Measurements from ENCODE around the gene ELOVL2. TPM values are rescaled to one million over a fixed set of nuclear protein-coding genes. Genes with fewer than 3 reads are reported as not detected.

The ELOVL2 gene
- total and polyA plus RNA-seq, 7 donors, result 0.34 to 0.93 (median 0.57) TPM

GRCh38 chr6:11085758-11086435, 41.8 kb upstream of the ELOVL2 start:
- Histone ChIP-seq H3K27ac (no peak overlapping the region), H3K36me3 (ENCODE audit: insufficient read depth in 1 of 2, low read depth in 1 of 2) (no peaks in the 10 kb centered on the region), H3K4me3 (no peak overlapping the region), H3K9me3 (no peaks in the 10 kb centered on the region), H3K4me1 (no peaks in the 10 kb centered on the region), H3K27me3 (ENCODE audit: insufficient read depth in 3 of 3, low read length in 2 of 3) (no peaks in the 10 kb centered on the region)
- no peak for DNase-seq
- ATAC-seq, result no peak
- 53 to 58% (median 58%) methylated on average over 3 of the region's 3 CpGs for WGBS, 3 donors
- intact Hi-C loops (cut with DNase I), result no loop called here
- TF ChIP-seq, protein P1, sequence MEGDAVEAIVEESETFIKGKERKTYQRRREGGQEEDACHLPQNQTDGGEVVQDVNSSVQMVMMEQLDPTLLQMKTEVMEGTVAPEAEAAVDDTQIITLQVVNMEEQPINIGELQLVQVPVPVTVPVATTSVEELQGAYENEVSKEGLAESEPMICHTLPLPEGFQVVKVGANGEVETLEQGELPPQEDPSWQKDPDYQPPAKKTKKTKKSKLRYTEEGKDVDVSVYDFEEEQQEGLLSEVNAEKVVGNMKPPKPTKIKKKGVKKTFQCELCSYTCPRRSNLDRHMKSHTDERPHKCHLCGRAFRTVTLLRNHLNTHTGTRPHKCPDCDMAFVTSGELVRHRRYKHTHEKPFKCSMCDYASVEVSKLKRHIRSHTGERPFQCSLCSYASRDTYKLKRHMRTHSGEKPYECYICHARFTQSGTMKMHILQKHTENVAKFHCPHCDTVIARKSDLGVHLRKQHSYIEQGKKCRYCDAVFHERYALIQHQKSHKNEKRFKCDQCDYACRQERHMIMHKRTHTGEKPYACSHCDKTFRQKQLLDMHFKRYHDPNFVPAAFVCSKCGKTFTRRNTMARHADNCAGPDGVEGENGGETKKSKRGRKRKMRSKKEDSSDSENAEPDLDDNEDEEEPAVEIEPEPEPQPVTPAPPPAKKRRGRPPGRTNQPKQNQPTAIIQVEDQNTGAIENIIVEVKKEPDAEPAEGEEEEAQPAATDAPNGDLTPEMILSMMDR (IDR thresholded peaks at IDR 0.05), result no peak

- intact Hi-C loops (cut with DNase I), result no loop called here
- H3K27ac ChIP-seq, result no peak overlapping the region
- 84 to 95% (median 91%) methylated on average over 5 of the region's 5 CpGs for WGBS, 3 donors
- no peaks in the 10 kb centered on the region for H3K27me3 ChIP-seq (ENCODE audit: insufficient read depth in 3 of 3, low read length in 2 of 3)
- ATAC-seq (no peak), DNase-seq (no peak)
- H3K4me1 ChIP-seq, result no peaks in the 10 kb centered on the region
- no peak overlapping the region for H3K4me3 ChIP-seq
- TF ChIP-seq, protein P1 (IDR thresholded peaks at IDR 0.05), result no peak
- H3K9me3 ChIP-seq, result no peaks in the 10 kb centered on the region
- no peaks in the 10 kb centered on the region for H3K36me3 ChIP-seq (ENCODE audit: insufficient read depth in 1 of 2, low read depth in 1 of 2)
Observed at GRCh38 chr6:11083956-11084355, 39.9 kb upstream of the ELOVL2 start.

DNA sequence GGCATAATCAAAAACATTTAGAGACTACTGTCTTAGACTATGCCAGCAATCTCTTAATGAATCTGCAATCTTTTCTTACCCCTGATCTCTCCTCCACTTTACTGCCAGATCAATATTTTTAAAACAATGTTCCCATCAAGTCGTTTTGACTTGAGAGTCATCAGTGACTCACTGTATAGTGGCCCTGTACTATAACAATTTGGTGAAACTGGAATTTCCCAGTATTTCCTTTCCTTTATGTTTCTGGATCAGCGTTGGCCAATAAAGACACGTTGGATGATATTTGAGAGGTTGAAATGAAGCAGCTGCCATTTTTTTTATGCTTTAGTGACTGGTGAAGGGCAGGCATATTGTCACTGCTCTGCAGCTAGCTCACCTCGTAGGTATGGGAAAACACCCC, 39.4 kb upstream of the ELOVL2 start:
- WGBS, 3 donors, result 59 to 70% (median 60%) methylated on average over 4 of the region's 4 CpGs
- Histone ChIP-seq H3K4me3 (no peak overlapping the region), H3K36me3 (ENCODE audit: insufficient read depth in 1 of 2, low read depth in 1 of 2) (no peaks in the 10 kb centered on the region), H3K27me3 (ENCODE audit: insufficient read depth in 3 of 3, low read length in 2 of 3) (no peaks in the 10 kb centered on the region), H3K9me3 (no peaks in the 10 kb centered on the region), H3K27ac (no peak overlapping the region), H3K4me1 (no peaks in the 10 kb centered on the region)
- intact Hi-C loops (cut with DNase I), result no loop called here
- ATAC-seq, result no peak
- TF ChIP-seq, protein P1 (IDR thresholded peaks at IDR 0.05), result no peak
- no peak for DNase-seq

DNA sequence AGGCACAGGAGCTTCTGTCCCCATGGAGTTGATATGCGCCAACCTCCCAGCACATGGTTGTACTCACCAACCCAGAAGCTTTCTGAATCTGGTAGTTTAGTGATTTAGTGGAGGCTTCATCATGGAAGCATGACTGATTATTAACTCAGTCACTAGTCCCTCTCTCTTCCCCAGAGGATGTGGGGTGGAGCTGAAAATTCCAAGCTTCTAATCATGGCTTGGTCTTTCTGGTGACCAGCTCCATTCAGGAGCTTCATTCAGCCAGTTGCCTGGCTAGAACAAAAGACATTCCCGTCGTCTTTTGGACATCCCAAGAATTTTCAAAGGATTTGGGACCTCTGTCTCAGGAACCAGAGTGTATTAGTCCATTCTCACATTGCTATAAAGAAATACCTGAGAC, 36.2 kb upstream of the ELOVL2 start:
- ATAC-seq (no peak), DNase-seq (no peak)
- no peaks in the 10 kb centered on the region for H3K27me3 ChIP-seq (ENCODE audit: insufficient read depth in 3 of 3, low read length in 2 of 3)
- intact Hi-C loops (cut with DNase I), result no loop called here
- H3K27ac ChIP-seq, result no peak overlapping the region
- WGBS, 3 donors, result 51 to 64% (median 63%) methylated on average over 3 of the region's 3 CpGs
- TF ChIP-seq, protein P1 (IDR thresholded peaks at IDR 0.05), result no peak
- no peak overlapping the region for H3K4me3 ChIP-seq
- H3K4me1 ChIP-seq, result no peaks in the 10 kb centered on the region
- no peaks in the 10 kb centered on the region for H3K36me3 ChIP-seq (ENCODE audit: insufficient read depth in 1 of 2, low read depth in 1 of 2)
- no peaks in the 10 kb centered on the region for H3K9me3 ChIP-seq

DNA sequence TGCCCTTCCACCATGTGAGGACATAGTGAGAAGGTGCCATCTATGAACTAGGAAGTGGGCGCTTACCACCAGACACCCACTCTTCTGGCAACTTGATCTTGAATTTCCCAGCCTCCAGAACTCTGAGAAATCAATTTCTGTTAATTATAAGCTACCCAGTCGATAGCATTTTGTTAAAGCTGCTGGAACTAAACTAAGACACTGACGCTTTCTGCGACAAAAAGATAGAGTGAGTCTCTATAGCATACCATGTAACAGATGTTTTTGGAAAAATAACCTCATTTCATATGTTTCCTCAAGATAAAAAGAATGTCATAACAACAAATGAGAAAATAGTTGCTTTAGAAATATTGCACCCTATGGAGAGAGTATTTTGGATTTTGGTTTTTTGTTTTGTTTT, 34.2 kb upstream of the ELOVL2 start:
- Histone ChIP-seq H3K4me1 (no peaks in the 10 kb centered on the region), H3K9me3 (no peaks in the 10 kb centered on the region), H3K27me3 (ENCODE audit: insufficient read depth in 3 of 3, low read length in 2 of 3) (no peaks in the 10 kb centered on the region), H3K36me3 (ENCODE audit: insufficient read depth in 1 of 2, low read depth in 1 of 2) (no peaks in the 10 kb centered on the region), H3K4me3 (no peak overlapping the region), H3K27ac (no peak overlapping the region)
- TF ChIP-seq, protein P1 (IDR thresholded peaks at IDR 0.05), result no peak
- intact Hi-C loops (cut with DNase I), result no loop called here
- 85 to 93% (median 86%) methylated on average over 4 of the region's 4 CpGs for WGBS, 3 donors
- ATAC-seq, result no peak
- DNase-seq, result no peak

All from psoas muscle (tissue), 8 donors.